GM13977 (cell line): ENCODE measurements around the gene RHBDF2.

Experiments used
- DNase-seq: peaks from one replicate; pipeline ENCODE4 v3.0.0; 2012; ENCODE audit warnings: low spot score
- CTCF ChIP-seq: IDR thresholded peaks from 2 replicates; pipeline ENCODE4 v1.5.1; 2012; ENCODE audit warnings: mild to moderate bottlenecking, control low read depth; ENCODE audit not compliant: insufficient read depth; ENCODE audit errors: extremely low read depth, missing control alignments
- in situ Hi-C: fragments of 300-500 bp; cut with MboI; formaldehyde crosslinking; loops from one replicate; pipeline ENCODE4 v1.12.0; 2022; ENCODE audit warnings: low sequenced_read_pairs, low pct_unique_long_range_greater_than_20kb, mixed read lengths, inconsistent platforms; ENCODE audit not compliant: unreplicated experiment

RHBDF2 gene

DNA sequence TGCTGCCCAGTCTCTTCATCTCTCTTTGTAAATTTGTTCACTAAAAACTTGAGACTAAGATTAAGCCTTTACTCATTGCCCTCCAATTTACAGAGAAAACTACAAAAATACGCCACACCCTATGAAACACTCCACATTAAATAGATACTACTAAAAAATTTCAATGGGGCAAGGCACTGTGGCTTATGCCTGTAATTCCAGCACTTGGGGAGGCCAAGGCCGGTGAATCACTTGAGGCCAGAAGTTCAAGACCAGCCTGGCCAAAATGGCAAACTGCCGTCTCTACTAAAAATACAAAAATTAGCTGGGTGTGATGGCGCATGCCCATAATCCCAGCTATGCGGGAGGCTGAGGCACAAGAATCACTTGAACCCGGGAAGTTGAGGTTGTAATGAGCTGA is 52.1 kb downstream of the RHBDF2 start:
- in situ Hi-C loops, result no loop called here
- TF ChIP-seq CTCF, result no peak
- no peak for DNase-seq

DNA sequence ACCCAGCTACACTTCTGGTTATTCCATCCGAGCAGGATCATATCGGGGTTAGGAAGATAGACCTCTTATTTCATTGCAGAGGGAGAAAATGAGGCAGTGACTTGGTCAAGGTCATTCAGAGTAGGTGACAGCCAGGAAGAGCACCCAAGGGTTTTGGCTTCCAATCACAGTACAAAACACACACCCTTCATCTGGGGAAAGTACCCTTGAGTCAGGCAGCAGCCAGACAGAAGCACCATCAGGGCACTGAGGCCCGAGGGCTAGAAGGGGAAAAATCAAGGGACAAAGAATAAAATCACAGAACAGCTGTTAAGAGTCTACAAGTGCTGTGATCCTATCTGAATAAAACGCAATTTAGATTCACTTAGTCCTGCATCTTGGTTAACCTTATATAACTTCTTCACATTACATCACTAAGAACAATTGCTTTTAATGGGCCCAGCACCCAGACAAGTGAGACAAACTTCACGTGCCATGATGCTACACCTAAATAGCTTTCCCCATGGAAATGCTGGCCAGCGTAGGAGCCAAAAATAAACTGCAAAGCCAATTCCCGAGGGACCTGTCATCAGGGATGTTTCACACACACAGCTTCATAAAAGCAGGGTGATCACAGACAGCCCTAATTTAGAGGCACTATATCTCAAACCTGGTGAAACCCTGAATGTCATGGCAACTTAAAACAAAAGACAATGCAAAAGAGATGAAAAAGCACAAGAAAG is 53.1 kb downstream of the RHBDF2 start:
- TF ChIP-seq CTCF, result no peak
- DNase-seq, result no peak
- in situ Hi-C loops, result no loop called here

- DNase-seq, result no peak
- in situ Hi-C loops, result no loop called here
Observed at GRCh38 chr17:76446449-76447231, 54.6 kb downstream of the RHBDF2 start.

DNA sequence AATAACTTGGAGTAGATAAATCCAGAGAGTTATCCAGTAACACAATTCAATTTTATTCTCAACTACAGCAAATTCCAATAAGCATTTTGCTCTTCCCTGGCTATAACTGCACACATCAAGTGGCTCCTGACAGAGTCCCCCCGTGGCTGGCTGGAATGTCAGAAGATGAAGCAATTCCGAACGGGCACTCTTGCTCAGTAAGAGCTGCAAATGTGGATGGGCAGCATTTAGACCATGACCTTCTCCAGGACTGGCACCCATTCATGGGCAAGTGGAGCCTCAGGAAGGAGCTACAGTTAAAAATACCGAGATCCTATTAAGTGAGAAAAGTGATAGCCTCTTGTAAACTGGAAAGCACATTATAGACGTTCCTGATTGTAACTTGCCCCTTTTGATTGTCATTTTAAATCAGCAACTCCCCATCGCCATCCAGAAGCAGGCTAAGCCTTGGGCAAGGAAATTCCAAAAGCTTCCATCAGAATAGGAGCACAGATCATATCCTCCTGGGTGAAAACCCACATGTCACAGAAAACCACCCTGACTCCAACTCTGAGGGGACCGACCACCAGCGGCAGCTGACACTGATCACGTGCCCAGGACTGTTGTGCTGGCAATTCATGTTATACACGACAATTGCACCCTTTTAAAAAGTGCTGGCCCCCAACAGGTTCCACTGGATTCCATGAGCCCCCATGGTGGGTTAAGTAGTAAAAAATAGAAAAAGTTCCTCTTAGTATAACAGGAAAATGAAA is 55.4 kb downstream of the RHBDF2 start:
- in situ Hi-C loops, result no loop called here
- DNase-seq, result no peak
- TF ChIP-seq CTCF, result no peak

More at GRCh38 chr17:76446449-76447231, 54.6 kb downstream of the RHBDF2 start:
- TF ChIP-seq CTCF, result no peak

DNA sequence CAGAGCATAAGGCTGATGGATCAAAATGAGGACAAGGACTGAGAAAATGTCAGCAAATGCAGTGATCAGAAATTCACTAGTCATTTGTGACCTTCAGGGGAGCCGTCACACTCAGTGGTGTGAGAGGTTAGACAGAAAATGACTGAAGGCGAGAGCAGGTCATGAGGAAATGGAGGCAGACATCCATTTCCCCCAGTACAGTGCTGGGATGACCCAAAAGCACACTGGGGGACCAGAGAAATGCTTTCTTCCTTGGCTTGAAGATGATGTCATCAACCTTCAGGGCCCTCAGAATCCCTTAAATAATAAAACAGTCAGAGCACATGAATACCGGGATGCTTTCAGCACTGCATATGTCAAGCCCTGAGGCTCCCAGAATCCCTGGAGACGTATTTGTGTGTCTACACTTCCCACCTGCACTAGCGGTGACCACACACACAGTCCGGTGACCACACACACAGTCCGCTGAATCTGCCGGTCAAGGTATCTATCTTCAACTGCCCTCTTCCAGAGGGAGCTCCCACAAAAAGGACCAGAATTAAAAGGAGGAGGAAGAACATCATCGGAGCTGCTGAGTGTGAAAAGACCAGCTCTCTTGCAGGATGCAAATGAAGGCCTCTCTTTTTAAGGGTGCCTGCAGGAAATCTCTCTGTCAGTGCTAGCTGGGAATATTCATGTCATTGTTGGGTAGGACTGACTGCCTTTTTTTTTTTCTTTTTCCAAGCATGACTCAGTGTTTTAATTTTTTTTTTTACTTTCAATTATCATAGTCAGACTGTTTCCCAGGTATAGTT is 56.5 kb downstream of the RHBDF2 start:
- in situ Hi-C loops, result no loop called here
- no peak for DNase-seq
- TF ChIP-seq CTCF, result no peak
